Skeletal muscle tissue (tissue), 4 donors: ENCODE results near the gene ATP5F1A. TPM values are rescaled to one million over a fixed set of nuclear protein-coding genes. Genes with fewer than 3 reads are reported as not detected.
A peak's percentile ranks its signal among the peaks of the same experiment; 100 is the strongest.

Experiments used
- H3K27ac ChIP-seq: one replicate; pipeline ENCODE4 v1.7.0; 2013; ENCODE audit warnings: mild to moderate bottlenecking, low read depth, low read length, inconsistent platforms
- H3K27me3 ChIP-seq, 3 donors: one replicate each; pipeline ENCODE4 v1.7.0; 2013; ENCODE audit warnings: low read length in 3 of 3; ENCODE audit not compliant: control insufficient read depth in 3 of 3, insufficient read depth in 3 of 3
- H3K36me3 ChIP-seq, 3 donors: one replicate each; pipeline ENCODE4 v1.7.0; 2013; ENCODE audit warnings: low read length in 3 of 3; ENCODE audit not compliant: control insufficient read depth in 3 of 3, insufficient read depth in 3 of 3
- H3K4me1 ChIP-seq, 3 donors: one replicate each; pipeline ENCODE4 v1.7.0; 2013; ENCODE audit warnings: low read length in 3 of 3, mild to moderate bottlenecking in 3 of 3; ENCODE audit not compliant: control insufficient read depth in 3 of 3, insufficient read depth in 3 of 3
- H3K4me3 ChIP-seq, 3 donors: one replicate each; pipeline ENCODE4 v1.7.0; 2013; ENCODE audit warnings: low read length in 3 of 3
- H3K9ac ChIP-seq, 3 donors: one replicate each; pipeline ENCODE4 v1.7.0; 2013; ENCODE audit warnings: low read length in 3 of 3, mild to moderate bottlenecking in 3 of 3, moderate library complexity in 2 of 3, low read depth in 1 of 3
- H3K9me3 ChIP-seq, 3 donors: one replicate each; pipeline ENCODE4 v1.7.0; 2013; ENCODE audit warnings: low read length in 3 of 3; ENCODE audit not compliant: control insufficient read depth in 3 of 3
- total RNA-seq: library from RNA; depleted of rRNA; stranded (reverse); fragments of >200 nt; gene quantifications from one replicate; pipeline ENCODE4 v1.2.3, GENCODE V29; 2014
- donor health status: Osteomylitis.

The ATP5F1A gene
- total RNA-seq, 1 donor from 2014 or later = 584 TPM

GRCh38 chr18:46079336-46079735, 18.8 kb downstream of the ATP5F1A start:
- Histone ChIP-seq H3K9ac (no peak overlapping the region), H3K4me3 (no peak overlapping the region), H3K27me3 (no peaks in the 10 kb centered on the region), H3K36me3 (peaks cover 19 to 48% (median 38%) of the 10 kb centered on the region in 3 donors), H3K27ac (no peak overlapping the region), H3K4me1 (no peaks in the 10 kb centered on the region), H3K9me3 (no peaks in the 10 kb centered on the region)

- Histone ChIP-seq H3K27me3 (no peaks in the 10 kb centered on the region), H3K9me3 (no peaks in the 10 kb centered on the region), H3K9ac (peak overlapping the region in 1 of 3 donors; percentile 33), H3K36me3 (peaks cover 0 to 9% (median 5%) of the 10 kb centered on the region in 3 donors), H3K4me3 (no peak overlapping the region), H3K27ac (no peak overlapping the region), H3K4me1 (peaks cover 24 to 28% (median 25%) of the 10 kb centered on the region in 3 donors)
These were observed 24.4 kb downstream of the ATP5F1A start for GRCh38 chr18:46073474-46074331.

GRCh38 chr18:46072959-46073358, 25.1 kb downstream of the ATP5F1A start:
- H3K9ac ChIP-seq = peak overlapping the region in 1 of 3 donors; percentile 85
- H3K9me3 ChIP-seq = no peaks in the 10 kb centered on the region
- peaks cover 24 to 28% (median 25%) of the 10 kb centered on the region in 3 donors for H3K4me1 ChIP-seq
- H3K4me3 ChIP-seq = peak overlapping the region in 1 of 3 donors; percentile 77
- H3K27me3 ChIP-seq = no peaks in the 10 kb centered on the region
- H3K27ac ChIP-seq = no peak overlapping the region
- H3K36me3 ChIP-seq = peaks cover 0 to 5% (median 4%) of the 10 kb centered on the region in 3 donors

DNA sequence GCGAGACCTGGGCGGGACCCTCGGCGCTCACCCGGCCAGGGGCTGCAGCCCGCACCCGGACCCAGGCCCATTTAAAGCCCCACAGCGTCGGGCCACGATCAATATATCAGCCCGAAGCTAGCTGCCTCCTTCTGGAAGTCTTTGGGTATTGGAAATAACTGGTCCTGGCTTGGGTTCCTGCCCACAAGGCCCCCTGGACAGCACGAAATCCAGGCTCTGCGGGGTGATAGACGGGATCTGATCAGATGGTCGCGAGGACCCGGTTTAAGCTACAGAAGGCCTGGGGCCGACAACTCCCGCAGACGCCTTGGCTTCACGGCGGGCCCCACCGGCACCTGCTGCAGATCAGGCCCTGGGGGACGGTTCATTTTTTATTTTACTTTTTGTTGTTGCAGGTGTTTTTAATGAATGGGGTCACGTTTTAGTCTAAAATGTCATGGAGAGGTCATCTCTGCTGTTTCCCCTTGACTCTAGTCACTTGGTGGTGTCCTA, 25.7 kb downstream of the ATP5F1A start:
- Histone ChIP-seq H3K4me3 (peak overlapping the region; percentile 75 to 77 (median 76)), H3K27me3 (no peaks in the 10 kb centered on the region), H3K9ac (peak overlapping the region; percentile 76 to 85 (median 83)), H3K36me3 (peaks cover 0 to 2% (median 0%) of the 10 kb centered on the region in 3 donors), H3K4me1 (peaks cover 24 to 28% (median 25%) of the 10 kb centered on the region in 3 donors), H3K9me3 (no peaks in the 10 kb centered on the region), H3K27ac (no peak overlapping the region)

DNA sequence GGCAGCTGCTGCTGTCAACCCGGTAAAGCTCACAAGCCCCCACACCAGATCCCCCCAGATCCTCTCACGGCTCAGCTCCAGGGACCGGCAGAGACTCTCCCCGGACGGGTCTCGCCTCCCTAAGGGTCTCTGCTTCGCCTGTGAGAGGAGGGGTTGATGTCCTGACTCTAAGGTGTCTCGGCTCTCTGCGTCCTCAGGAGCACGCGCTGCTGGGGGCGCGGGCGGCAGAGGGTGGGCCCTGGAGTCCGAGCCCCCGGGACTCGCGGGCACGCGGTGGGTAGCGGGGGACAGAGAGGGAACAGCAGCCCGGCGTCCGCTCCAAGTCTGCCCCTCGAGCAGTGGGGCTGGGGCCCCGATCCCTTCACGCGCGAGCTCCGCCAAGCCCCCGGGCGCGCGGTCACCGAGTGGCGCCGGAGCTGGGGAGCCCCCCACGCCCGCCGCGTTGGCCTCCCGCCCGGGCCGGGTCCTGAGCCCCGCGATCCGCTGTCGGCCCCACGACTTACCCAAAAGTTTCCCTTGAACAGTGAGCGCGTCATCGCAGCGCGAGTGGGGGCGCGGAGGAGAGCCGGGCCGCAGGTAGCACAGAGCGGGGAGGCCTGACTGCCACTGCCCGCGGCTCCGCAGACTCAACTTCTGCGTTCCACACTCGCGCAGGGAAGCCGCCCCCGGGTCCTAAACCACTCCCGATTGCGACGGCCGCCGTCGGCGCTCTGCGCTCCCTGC, 26.3 kb downstream of the ATP5F1A start, which contains the start of gene PSTPIP2:
PSTPIP2 (minus strand) TSS at position 608 of the 723 bp plus-strand sequence; CDS start at position 536, 72 bp downstream.
- Histone ChIP-seq H3K27me3 (no peaks in the 10 kb centered on the region), H3K4me1 (peaks cover 24 to 28% (median 25%) of the 10 kb centered on the region in 3 donors), H3K9me3 (no peaks in the 10 kb centered on the region), H3K9ac (peak within 1 kb of the TSS; percentile 76 to 85 (median 83)), H3K36me3 (no peaks in the 10 kb centered on the region), H3K27ac (no peak within 1 kb of the TSS), H3K4me3 (peak within 1 kb of the TSS; percentile 75 to 77 (median 76))

GRCh38 chr18:46070815-46071652, 27.1 kb downstream of the ATP5F1A start:
- H3K27ac ChIP-seq = no peak overlapping the region

GRCh38 chr18:46070232-46070631, 27.9 kb downstream of the ATP5F1A start:
- H3K27ac ChIP-seq = no peak overlapping the region
- H3K36me3 ChIP-seq = no peaks in the 10 kb centered on the region
- H3K9me3 ChIP-seq = no peaks in the 10 kb centered on the region
- no peak overlapping the region for H3K9ac ChIP-seq
- no peaks in the 10 kb centered on the region for H3K27me3 ChIP-seq
- peaks cover 24 to 28% (median 25%) of the 10 kb centered on the region in 3 donors for H3K4me1 ChIP-seq
- H3K4me3 ChIP-seq = no peak overlapping the region

More at GRCh38 chr18:46070815-46071652, 27.1 kb downstream of the ATP5F1A start:
- Histone ChIP-seq H3K4me1 (peaks cover 24 to 28% (median 25%) of the 10 kb centered on the region in 3 donors), H3K9me3 (no peaks in the 10 kb centered on the region), H3K36me3 (no peaks in the 10 kb centered on the region), H3K27me3 (no peaks in the 10 kb centered on the region), H3K4me3 (peak overlapping the region; percentile 75 to 77 (median 76)), H3K9ac (peak overlapping the region; percentile 76 to 85 (median 83))

- Histone ChIP-seq H3K4me3 (no peak overlapping the region), H3K9me3 (no peaks in the 10 kb centered on the region), H3K27me3 (no peaks in the 10 kb centered on the region), H3K36me3 (no peaks in the 10 kb centered on the region), H3K27ac (no peak overlapping the region), H3K9ac (no peak overlapping the region), H3K4me1 (peaks cover 24 to 28% (median 25%) of the 10 kb centered on the region in 3 donors)
These were observed 28.6 kb downstream of the ATP5F1A start for GRCh38 chr18:46069524-46069923.

DNA sequence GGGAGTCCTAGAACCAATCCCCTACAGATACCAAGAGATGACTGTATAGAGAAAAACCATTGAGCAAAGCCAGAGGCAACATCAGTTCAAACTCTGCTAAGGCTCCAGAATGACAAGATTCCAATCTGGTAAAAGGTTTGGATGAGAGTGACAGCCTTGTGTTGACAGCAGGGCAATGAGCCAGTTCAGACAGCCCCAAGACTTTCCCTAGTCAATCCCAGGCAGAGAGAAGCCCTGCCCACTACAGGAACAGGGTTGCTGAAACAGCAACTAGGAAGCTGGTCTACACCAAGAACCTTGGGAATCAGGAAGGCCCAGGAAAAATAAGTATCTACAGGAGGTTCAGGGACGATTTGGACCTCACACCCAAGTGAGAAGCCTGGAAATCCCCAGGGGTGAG, 29.3 kb downstream of the ATP5F1A start:
- no peaks in the 10 kb centered on the region for H3K27me3 ChIP-seq
- no peaks in the 10 kb centered on the region for H3K36me3 ChIP-seq
- no peak overlapping the region for H3K9ac ChIP-seq
- no peaks in the 10 kb centered on the region for H3K9me3 ChIP-seq
- peaks cover 24 to 28% (median 25%) of the 10 kb centered on the region in 3 donors for H3K4me1 ChIP-seq
- H3K27ac ChIP-seq = no peak overlapping the region
- H3K4me3 ChIP-seq = no peak overlapping the region
